ENCODE measurements around the gene CACNA2D3.

CACNA2D3 gene

DNA sequence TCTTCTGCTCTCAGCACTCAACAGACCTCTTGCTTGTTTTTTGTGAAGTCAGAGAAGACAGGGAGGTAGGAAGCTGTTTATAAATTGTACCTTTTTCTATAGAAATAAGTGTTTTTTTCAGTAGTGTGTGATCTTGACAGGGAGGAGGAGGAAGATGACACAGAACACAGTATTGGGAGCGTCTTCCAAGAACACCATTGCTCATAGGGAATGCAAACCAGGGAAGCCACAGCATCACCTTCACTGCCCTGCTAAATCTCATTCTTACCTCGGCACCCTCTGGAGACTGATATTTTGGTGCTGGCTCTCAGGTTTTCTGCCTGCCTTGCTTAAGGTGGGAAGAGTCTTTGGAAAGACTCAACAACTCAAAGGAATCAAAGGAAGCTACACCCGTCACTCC is 636.1 kb downstream of the CACNA2D3 start:
- Histone ChIP-seq H2AK5ac (ENCODE audit: low read length) (no peak overlapping the region), H2BK5ac (ENCODE audit: low read length) (no peak overlapping the region)

DNA sequence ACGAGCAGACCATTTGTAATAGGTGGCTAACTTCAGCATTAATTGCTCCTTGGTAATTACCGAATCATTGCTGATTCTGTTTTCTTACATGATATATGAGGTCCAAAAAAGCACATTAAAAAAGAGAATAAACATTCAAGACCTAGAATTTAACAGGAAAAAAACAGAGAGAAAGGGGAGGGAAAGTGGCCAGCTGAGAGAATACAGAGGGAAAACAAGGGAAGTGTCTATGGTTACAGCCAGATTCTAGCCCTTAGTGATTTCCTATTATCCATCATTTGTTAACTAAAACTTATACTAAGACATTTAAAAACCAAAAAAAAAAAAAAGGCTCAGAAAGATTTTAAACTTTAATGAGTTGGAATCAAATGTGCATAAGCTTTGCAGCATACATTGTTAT is 636.8 kb downstream of the CACNA2D3 start:
- Histone ChIP-seq H3K23ac (ENCODE audit: low read length) (no peak overlapping the region), H3K4me3 (ENCODE audit: low read length) (no peak overlapping the region), H4K5ac (ENCODE audit: low read length) (no peak overlapping the region), H4K8ac (ENCODE audit: low read depth, low read length) (no peak overlapping the region), H3K27ac (ENCODE audit: low read depth, low read length) (no peak overlapping the region), H3K4me1 (ENCODE audit: control insufficient read depth, low read depth, low read length) (no peaks in the 10 kb centered on the region), H3K79me1 (ENCODE audit: low read length) (no peaks in the 10 kb centered on the region), H2AK5ac (ENCODE audit: low read length) (no peak overlapping the region), H3K27me3 (ENCODE audit: insufficient read depth, low read length, poor library complexity) (no peaks in the 10 kb centered on the region), H3K4ac (ENCODE audit: low read depth, low read length) (no peak overlapping the region), H3K79me2 (ENCODE audit: control insufficient read depth, insufficient read depth, low read length) (no peaks in the 10 kb centered on the region), H2BK120ac (ENCODE audit: low read depth, low read length) (no peak overlapping the region), H2BK15ac (replicated peaks; ENCODE audit: low read depth) (no peak overlapping the region), H3K56ac (ENCODE audit: low read length) (no peak overlapping the region), H3K18ac (ENCODE audit: low read length) (no peak overlapping the region), H3K4me2 (ENCODE audit: low read length) (no peak overlapping the region), H3K36me3 (ENCODE audit: control insufficient read depth, insufficient read depth, low read length) (no peaks in the 10 kb centered on the region), H2BK5ac (ENCODE audit: low read length) (no peak overlapping the region), H3K9ac (ENCODE audit: low read length) (no peak overlapping the region)
- no CpG with 5 or more reads among the region's 2 CpGs for WGBS (ENCODE audit: extremely low coverage, insufficient coverage, low lambda C conversion rate)
- DNase-seq, result no peak

More for the DNA sequence above, 636.1 kb downstream of the CACNA2D3 start:
- Histone ChIP-seq H4K5ac (ENCODE audit: low read length) (no peak overlapping the region), H3K36me3 (ENCODE audit: control insufficient read depth, insufficient read depth, low read length) (no peaks in the 10 kb centered on the region), H3K27me3 (ENCODE audit: insufficient read depth, low read length, poor library complexity) (no peaks in the 10 kb centered on the region), H3K4me3 (ENCODE audit: low read length) (no peak overlapping the region), H4K8ac (ENCODE audit: low read depth, low read length) (no peak overlapping the region), H3K9ac (ENCODE audit: low read length) (no peak overlapping the region), H3K4ac (ENCODE audit: low read depth, low read length) (no peak overlapping the region), H3K56ac (ENCODE audit: low read length) (no peak overlapping the region), H2BK15ac (replicated peaks; ENCODE audit: low read depth) (no peak overlapping the region), H3K27ac (ENCODE audit: low read depth, low read length) (no peak overlapping the region), H3K4me1 (ENCODE audit: control insufficient read depth, low read depth, low read length) (no peaks in the 10 kb centered on the region), H3K23ac (ENCODE audit: low read length) (no peak overlapping the region), H3K4me2 (ENCODE audit: low read length) (no peak overlapping the region), H3K18ac (ENCODE audit: low read length) (no peak overlapping the region), H3K79me2 (ENCODE audit: control insufficient read depth, insufficient read depth, low read length) (no peaks in the 10 kb centered on the region), H3K79me1 (ENCODE audit: low read length) (no peaks in the 10 kb centered on the region), H2BK120ac (ENCODE audit: low read depth, low read length) (no peak overlapping the region)
- WGBS (ENCODE audit: extremely low coverage, insufficient coverage, low lambda C conversion rate), result no CpG with 5 or more reads among the region's 3 CpGs
- no peak for DNase-seq

DNA sequence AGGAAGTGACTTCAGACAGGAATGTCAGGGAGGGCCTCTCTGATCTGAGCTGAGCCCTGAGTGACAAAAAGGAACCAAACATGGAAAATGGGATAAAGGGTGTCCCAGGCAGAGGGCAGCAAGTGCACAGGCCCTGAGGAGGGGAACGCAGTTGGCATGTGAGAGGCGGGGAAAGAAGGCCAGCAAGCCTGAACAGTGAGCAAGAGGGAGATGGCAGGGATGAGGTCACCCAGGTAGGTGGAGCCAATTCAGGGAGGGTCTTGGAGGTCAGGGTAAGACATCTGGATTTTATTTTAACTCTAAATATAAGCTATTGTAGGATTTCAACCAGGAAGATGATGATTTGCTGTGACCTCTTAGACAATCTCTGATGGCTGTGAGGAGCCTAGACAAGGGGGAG is 637.8 kb downstream of the CACNA2D3 start:
- Histone ChIP-seq H3K4me2 (ENCODE audit: low read length) (no peak overlapping the region), H3K4me3 (ENCODE audit: low read length) (no peak overlapping the region), H3K36me3 (ENCODE audit: control insufficient read depth, insufficient read depth, low read length) (no peaks in the 10 kb centered on the region), H3K56ac (ENCODE audit: low read length) (no peak overlapping the region), H3K27me3 (ENCODE audit: insufficient read depth, low read length, poor library complexity) (no peaks in the 10 kb centered on the region), H3K79me2 (ENCODE audit: control insufficient read depth, insufficient read depth, low read length) (no peaks in the 10 kb centered on the region), H2BK120ac (ENCODE audit: low read depth, low read length) (no peak overlapping the region), H3K79me1 (ENCODE audit: low read length) (no peaks in the 10 kb centered on the region), H3K4me1 (ENCODE audit: control insufficient read depth, low read depth, low read length) (no peaks in the 10 kb centered on the region), H4K5ac (ENCODE audit: low read length) (no peak overlapping the region), H3K18ac (ENCODE audit: low read length) (no peak overlapping the region), H2BK15ac (replicated peaks; ENCODE audit: low read depth) (no peak overlapping the region), H3K23ac (ENCODE audit: low read length) (no peak overlapping the region), H2AK5ac (ENCODE audit: low read length) (no peak overlapping the region), H2BK5ac (ENCODE audit: low read length) (no peak overlapping the region), H3K9ac (ENCODE audit: low read length) (no peak overlapping the region), H3K4ac (ENCODE audit: low read depth, low read length) (no peak overlapping the region), H3K27ac (ENCODE audit: low read depth, low read length) (no peak overlapping the region), H4K8ac (ENCODE audit: low read depth, low read length) (no peak overlapping the region)
- peak; percentile 48 for DNase-seq
- no CpG with 5 or more reads among the region's 2 CpGs for WGBS (ENCODE audit: extremely low coverage, insufficient coverage, low lambda C conversion rate)

DNA sequence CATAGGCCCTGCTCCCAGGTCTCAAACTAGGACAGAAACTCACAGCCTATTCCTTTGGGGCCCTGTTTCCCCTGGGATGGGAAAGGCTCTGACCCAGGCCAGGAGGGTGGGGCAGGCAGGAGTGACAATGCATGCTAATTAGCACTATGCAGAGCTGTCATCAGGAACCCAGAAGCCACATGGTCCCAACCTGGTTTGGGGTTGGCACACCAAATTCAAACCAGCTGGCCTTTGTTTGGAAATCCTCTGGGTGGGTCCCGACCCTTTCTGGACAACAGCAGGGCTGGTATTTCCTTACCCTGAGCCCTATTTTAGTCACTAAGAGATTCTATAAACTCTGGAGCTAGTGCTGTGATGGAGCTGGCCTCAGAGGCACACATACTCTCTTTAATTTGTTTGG is 639.3 kb downstream of the CACNA2D3 start:
- no peak overlapping the region for H3K23ac ChIP-seq (ENCODE audit: low read length)
- no peaks in the 10 kb centered on the region for H3K79me2 ChIP-seq (ENCODE audit: control insufficient read depth, insufficient read depth, low read length)
- no peaks in the 10 kb centered on the region for H3K36me3 ChIP-seq (ENCODE audit: control insufficient read depth, insufficient read depth, low read length)
- H4K5ac ChIP-seq (ENCODE audit: low read length), result no peak overlapping the region
- H3K9ac ChIP-seq (ENCODE audit: low read length), result no peak overlapping the region
- no peak overlapping the region for H2AK5ac ChIP-seq (ENCODE audit: low read length)
- no peak overlapping the region for H2BK120ac ChIP-seq (ENCODE audit: low read depth, low read length)
- DNase-seq, result no peak
- no peak overlapping the region for H4K8ac ChIP-seq (ENCODE audit: low read depth, low read length)
- no peak overlapping the region for H3K18ac ChIP-seq (ENCODE audit: low read length)
- H3K56ac ChIP-seq (ENCODE audit: low read length), result no peak overlapping the region
- H3K79me1 ChIP-seq (ENCODE audit: low read length), result no peaks in the 10 kb centered on the region
- no peak overlapping the region for H2BK5ac ChIP-seq (ENCODE audit: low read length)
- H3K4ac ChIP-seq (ENCODE audit: low read depth, low read length), result no peak overlapping the region
- no peak overlapping the region for H3K27ac ChIP-seq (ENCODE audit: low read depth, low read length)
- H3K4me2 ChIP-seq (ENCODE audit: low read length), result no peak overlapping the region
- H3K27me3 ChIP-seq (ENCODE audit: insufficient read depth, low read length, poor library complexity), result no peaks in the 10 kb centered on the region
- no peak overlapping the region for H3K4me3 ChIP-seq (ENCODE audit: low read length)
- H3K4me1 ChIP-seq (ENCODE audit: control insufficient read depth, low read depth, low read length), result no peaks in the 10 kb centered on the region
- no peak overlapping the region for H2BK15ac ChIP-seq (replicated peaks; ENCODE audit: low read depth)
- WGBS (ENCODE audit: extremely low coverage, insufficient coverage, low lambda C conversion rate), result no CpG with 5 or more reads among the region's 1 CpG

DNA sequence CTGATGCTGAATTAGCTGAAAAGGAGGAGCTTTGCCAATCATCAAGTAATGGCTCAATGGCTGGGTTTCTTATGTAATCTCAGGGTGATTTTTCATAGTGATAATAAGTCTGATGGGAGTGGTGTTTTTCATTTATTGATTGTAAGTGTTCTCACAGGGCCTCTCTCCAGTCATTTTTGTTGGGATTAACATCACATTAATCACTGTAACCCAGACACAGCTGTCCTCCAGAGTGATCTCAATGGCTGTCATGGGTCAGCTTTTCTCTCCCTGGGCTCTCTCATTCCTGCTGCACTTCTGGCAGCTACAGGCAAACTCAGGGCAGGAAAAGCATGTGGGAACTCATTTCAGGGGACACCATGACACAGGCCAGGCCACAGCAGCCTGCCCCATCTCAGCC is 642.6 kb downstream of the CACNA2D3 start:
- Histone ChIP-seq H3K4me2 (ENCODE audit: low read length) (no peak overlapping the region), H4K5ac (ENCODE audit: low read length) (no peak overlapping the region), H2BK120ac (ENCODE audit: low read depth, low read length) (no peak overlapping the region), H3K79me1 (ENCODE audit: low read length) (no peaks in the 10 kb centered on the region), H3K27me3 (ENCODE audit: insufficient read depth, low read length, poor library complexity) (no peaks in the 10 kb centered on the region), H3K18ac (ENCODE audit: low read length) (no peak overlapping the region), H3K4ac (ENCODE audit: low read depth, low read length) (no peak overlapping the region), H3K4me3 (ENCODE audit: low read length) (no peak overlapping the region), H3K79me2 (ENCODE audit: control insufficient read depth, insufficient read depth, low read length) (no peaks in the 10 kb centered on the region), H3K9ac (ENCODE audit: low read length) (no peak overlapping the region), H3K27ac (ENCODE audit: low read depth, low read length) (no peak overlapping the region), H3K56ac (ENCODE audit: low read length) (no peak overlapping the region), H2BK5ac (ENCODE audit: low read length) (no peak overlapping the region), H3K23ac (ENCODE audit: low read length) (no peak overlapping the region), H2BK15ac (replicated peaks; ENCODE audit: low read depth) (no peak overlapping the region), H3K36me3 (ENCODE audit: control insufficient read depth, insufficient read depth, low read length) (no peaks in the 10 kb centered on the region), H4K8ac (ENCODE audit: low read depth, low read length) (no peak overlapping the region), H3K4me1 (ENCODE audit: control insufficient read depth, low read depth, low read length) (no peaks in the 10 kb centered on the region), H2AK5ac (ENCODE audit: low read length) (no peak overlapping the region)
- no peak for DNase-seq

DNA sequence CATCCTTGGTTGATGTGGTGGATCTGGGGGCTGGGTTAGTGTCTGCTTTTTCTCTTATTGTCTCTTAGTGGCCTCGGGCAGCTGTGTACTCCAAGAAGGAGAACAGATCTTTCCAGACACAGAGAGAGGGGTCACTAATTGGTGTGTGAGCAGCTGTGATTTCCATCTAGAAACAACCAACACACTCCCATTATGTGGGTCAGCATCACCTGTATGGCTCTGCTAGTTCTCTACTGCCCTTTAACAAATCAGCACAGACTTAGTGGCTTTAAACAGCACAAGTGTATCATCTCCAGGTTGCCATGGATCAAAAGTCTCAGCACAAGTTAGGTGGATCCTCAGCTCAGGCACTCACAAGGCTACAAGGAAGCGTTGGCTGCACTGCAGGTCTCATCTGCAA is 648.7 kb downstream of the CACNA2D3 start:
- Histone ChIP-seq H4K8ac (ENCODE audit: low read depth, low read length) (no peak overlapping the region), H3K18ac (ENCODE audit: low read length) (no peak overlapping the region), H3K27me3 (ENCODE audit: insufficient read depth, low read length, poor library complexity) (no peaks in the 10 kb centered on the region), H2AK5ac (ENCODE audit: low read length) (no peak overlapping the region), H2BK15ac (replicated peaks; ENCODE audit: low read depth) (no peak overlapping the region), H3K27ac (ENCODE audit: low read depth, low read length) (no peak overlapping the region), H3K4me2 (ENCODE audit: low read length) (no peak overlapping the region), H3K36me3 (ENCODE audit: control insufficient read depth, insufficient read depth, low read length) (no peaks in the 10 kb centered on the region), H3K4me1 (ENCODE audit: control insufficient read depth, low read depth, low read length) (no peaks in the 10 kb centered on the region), H3K4me3 (ENCODE audit: low read length) (no peak overlapping the region), H3K79me2 (ENCODE audit: control insufficient read depth, insufficient read depth, low read length) (no peaks in the 10 kb centered on the region), H3K56ac (ENCODE audit: low read length) (no peak overlapping the region), H4K5ac (ENCODE audit: low read length) (no peak overlapping the region), H3K9ac (ENCODE audit: low read length) (no peak overlapping the region), H2BK5ac (ENCODE audit: low read length) (no peak overlapping the region), H3K79me1 (ENCODE audit: low read length) (no peaks in the 10 kb centered on the region), H3K4ac (ENCODE audit: low read depth, low read length) (no peak overlapping the region), H2BK120ac (ENCODE audit: low read depth, low read length) (no peak overlapping the region), H3K23ac (ENCODE audit: low read length) (no peak overlapping the region)
- no CpG with 5 or more reads among the region's 2 CpGs for WGBS (ENCODE audit: extremely low coverage, insufficient coverage, low lambda C conversion rate)
- no peak for DNase-seq
